ENCODE results near the gene REXO4. TPM values are rescaled to one million over a fixed set of nuclear protein-coding genes. Genes with fewer than 3 reads are reported as not detected.

The REXO4 gene
- polyA plus RNA-seq, 1 donor from 2014 or later, result 16.1 TPM

DNA sequence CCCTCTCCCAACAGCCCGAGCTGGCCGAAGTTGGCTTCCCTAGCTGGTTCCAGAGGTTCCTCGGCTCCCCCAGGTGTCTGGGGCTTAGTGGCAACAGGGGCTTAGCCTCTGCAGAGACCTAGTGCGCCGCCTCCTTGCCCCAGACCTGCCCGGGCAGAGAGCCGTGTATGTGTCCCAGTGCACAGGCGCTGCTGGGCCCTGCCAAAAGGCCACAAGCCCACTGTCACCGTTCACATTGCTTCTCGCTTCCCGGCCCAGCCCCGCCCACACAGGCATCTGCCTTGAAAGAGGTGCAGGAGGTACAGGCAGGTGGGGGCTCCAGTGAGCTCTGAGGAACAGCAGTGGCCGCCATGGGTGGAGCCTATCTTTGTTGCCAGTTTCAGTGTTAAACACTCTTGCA, 39.4 kb upstream of the REXO4 start:
- Histone ChIP-seq H3F3A (ENCODE audit: insufficient read depth, low read length, poor library complexity, severe bottlenecking) (no peaks in the 10 kb centered on the region), H3K27ac (ENCODE audit: low read length) (no peak overlapping the region), H3K9me3 (ENCODE audit: low read length) (no peaks in the 10 kb centered on the region), H4K20me1 (ENCODE audit: insufficient read depth) (no peaks in the 10 kb centered on the region), H3K9ac (ENCODE audit: low read length) (no peak overlapping the region), H3K36me3 (ENCODE audit: insufficient read depth, low read length) (no peaks in the 10 kb centered on the region), H3K4me3 (ENCODE audit: low read length) (no peak overlapping the region), H3K4me2 (ENCODE audit: low read length) (no peak overlapping the region), H2AFZ (ENCODE audit: low read depth, low read length) (no peak overlapping the region), H3K79me2 (replicated peaks; ENCODE audit: insufficient read depth, low read length) (peaks cover 18% of the 10 kb centered on the region), H3K9me2 (ENCODE audit: insufficient read depth, low read length) (no peaks in the 10 kb centered on the region), H3K27me3 (ENCODE audit: insufficient read depth, low read depth, low read length) (no peaks in the 10 kb centered on the region)
- TF ChIP-seq EZH2 (IDR thresholded peaks at IDR 0.05; ENCODE audit: borderline replicate concordance, insufficient read depth, low read length, poor library complexity, severe bottlenecking), result no peak
- no peak for TF ChIP-seq RAD21 (conservative IDR thresholded peaks at IDR 0.05)
- no peak for TF ChIP-seq POLR2AphosphoS5 (IDR thresholded peaks at IDR 0.05)
- no peak for TF ChIP-seq TAF1 (IDR thresholded peaks at IDR 0.05; ENCODE audit: low read depth)
- no peak for TF ChIP-seq MXI1 (conservative IDR thresholded peaks at IDR 0.05; ENCODE audit: poor library complexity, severe bottlenecking)
- TF ChIP-seq, protein P1, sequence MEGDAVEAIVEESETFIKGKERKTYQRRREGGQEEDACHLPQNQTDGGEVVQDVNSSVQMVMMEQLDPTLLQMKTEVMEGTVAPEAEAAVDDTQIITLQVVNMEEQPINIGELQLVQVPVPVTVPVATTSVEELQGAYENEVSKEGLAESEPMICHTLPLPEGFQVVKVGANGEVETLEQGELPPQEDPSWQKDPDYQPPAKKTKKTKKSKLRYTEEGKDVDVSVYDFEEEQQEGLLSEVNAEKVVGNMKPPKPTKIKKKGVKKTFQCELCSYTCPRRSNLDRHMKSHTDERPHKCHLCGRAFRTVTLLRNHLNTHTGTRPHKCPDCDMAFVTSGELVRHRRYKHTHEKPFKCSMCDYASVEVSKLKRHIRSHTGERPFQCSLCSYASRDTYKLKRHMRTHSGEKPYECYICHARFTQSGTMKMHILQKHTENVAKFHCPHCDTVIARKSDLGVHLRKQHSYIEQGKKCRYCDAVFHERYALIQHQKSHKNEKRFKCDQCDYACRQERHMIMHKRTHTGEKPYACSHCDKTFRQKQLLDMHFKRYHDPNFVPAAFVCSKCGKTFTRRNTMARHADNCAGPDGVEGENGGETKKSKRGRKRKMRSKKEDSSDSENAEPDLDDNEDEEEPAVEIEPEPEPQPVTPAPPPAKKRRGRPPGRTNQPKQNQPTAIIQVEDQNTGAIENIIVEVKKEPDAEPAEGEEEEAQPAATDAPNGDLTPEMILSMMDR (IDR thresholded peaks at IDR 0.05; ENCODE audit: poor library complexity, severe bottlenecking), result no peak
- no peak for TF ChIP-seq SMC3 (conservative IDR thresholded peaks at IDR 0.05; ENCODE audit: poor library complexity)
- no peak for TF ChIP-seq EP300 (conservative IDR thresholded peaks at IDR 0.05; ENCODE audit: poor library complexity, severe bottlenecking)
- TF ChIP-seq, protein P2, sequence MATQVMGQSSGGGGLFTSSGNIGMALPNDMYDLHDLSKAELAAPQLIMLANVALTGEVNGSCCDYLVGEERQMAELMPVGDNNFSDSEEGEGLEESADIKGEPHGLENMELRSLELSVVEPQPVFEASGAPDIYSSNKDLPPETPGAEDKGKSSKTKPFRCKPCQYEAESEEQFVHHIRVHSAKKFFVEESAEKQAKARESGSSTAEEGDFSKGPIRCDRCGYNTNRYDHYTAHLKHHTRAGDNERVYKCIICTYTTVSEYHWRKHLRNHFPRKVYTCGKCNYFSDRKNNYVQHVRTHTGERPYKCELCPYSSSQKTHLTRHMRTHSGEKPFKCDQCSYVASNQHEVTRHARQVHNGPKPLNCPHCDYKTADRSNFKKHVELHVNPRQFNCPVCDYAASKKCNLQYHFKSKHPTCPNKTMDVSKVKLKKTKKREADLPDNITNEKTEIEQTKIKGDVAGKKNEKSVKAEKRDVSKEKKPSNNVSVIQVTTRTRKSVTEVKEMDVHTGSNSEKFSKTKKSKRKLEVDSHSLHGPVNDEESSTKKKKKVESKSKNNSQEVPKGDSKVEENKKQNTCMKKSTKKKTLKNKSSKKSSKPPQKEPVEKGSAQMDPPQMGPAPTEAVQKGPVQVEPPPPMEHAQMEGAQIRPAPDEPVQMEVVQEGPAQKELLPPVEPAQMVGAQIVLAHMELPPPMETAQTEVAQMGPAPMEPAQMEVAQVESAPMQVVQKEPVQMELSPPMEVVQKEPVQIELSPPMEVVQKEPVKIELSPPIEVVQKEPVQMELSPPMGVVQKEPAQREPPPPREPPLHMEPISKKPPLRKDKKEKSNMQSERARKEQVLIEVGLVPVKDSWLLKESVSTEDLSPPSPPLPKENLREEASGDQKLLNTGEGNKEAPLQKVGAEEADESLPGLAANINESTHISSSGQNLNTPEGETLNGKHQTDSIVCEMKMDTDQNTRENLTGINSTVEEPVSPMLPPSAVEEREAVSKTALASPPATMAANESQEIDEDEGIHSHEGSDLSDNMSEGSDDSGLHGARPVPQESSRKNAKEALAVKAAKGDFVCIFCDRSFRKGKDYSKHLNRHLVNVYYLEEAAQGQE (IDR thresholded peaks at IDR 0.05; ENCODE audit: borderline replicate concordance), result no peak

DNA sequence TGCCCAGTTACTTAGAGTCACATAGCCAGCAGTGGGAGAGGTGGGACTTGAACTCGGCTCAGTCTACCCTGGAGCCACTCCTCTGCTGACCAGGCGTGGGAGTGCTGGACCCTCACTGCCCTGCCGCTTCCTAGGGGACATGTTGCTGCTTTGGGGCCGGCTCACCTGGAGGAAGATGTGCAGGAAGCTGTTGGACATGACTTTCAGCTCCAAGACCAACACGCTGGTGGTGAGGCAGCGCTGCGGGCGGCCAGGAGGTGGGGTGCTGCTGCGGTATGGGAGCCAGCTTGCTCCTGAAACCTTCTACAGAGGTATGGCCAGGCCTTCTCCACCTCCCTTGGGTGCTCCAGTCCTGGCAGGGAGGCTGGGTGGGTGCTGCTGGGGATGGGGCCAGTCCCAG, 38.6 kb upstream of the REXO4 start:
- Histone ChIP-seq H4K20me1 (ENCODE audit: insufficient read depth) (no peaks in the 10 kb centered on the region), H3F3A (ENCODE audit: insufficient read depth, low read length, poor library complexity, severe bottlenecking) (no peaks in the 10 kb centered on the region), H2AFZ (ENCODE audit: low read depth, low read length) (no peak overlapping the region)

More for the DNA sequence above, 38.6 kb upstream of the REXO4 start:
- no peaks in the 10 kb centered on the region for H3K9me2 ChIP-seq (ENCODE audit: insufficient read depth, low read length)
- H3K9ac ChIP-seq (ENCODE audit: low read length), result no peak overlapping the region
- H3K36me3 ChIP-seq (ENCODE audit: insufficient read depth, low read length), result no peaks in the 10 kb centered on the region
- TF ChIP-seq POLR2AphosphoS5 (IDR thresholded peaks at IDR 0.05) (no peak), EZH2 (IDR thresholded peaks at IDR 0.05; ENCODE audit: borderline replicate concordance, insufficient read depth, low read length, poor library complexity, severe bottlenecking) (no peak), RAD21 (conservative IDR thresholded peaks at IDR 0.05) (no peak), MXI1 (conservative IDR thresholded peaks at IDR 0.05; ENCODE audit: poor library complexity, severe bottlenecking) (no peak), TAF1 (IDR thresholded peaks at IDR 0.05; ENCODE audit: low read depth) (no peak), SMC3 (conservative IDR thresholded peaks at IDR 0.05; ENCODE audit: poor library complexity) (no peak), EP300 (conservative IDR thresholded peaks at IDR 0.05; ENCODE audit: poor library complexity, severe bottlenecking) (no peak)
- TF ChIP-seq, protein P1 (IDR thresholded peaks at IDR 0.05; ENCODE audit: poor library complexity, severe bottlenecking), result no peak
- TF ChIP-seq, protein P2 (IDR thresholded peaks at IDR 0.05; ENCODE audit: borderline replicate concordance), result no peak
- H3K27me3 ChIP-seq (ENCODE audit: insufficient read depth, low read depth, low read length), result no peaks in the 10 kb centered on the region
- peaks cover 10% of the 10 kb centered on the region for H3K79me2 ChIP-seq (replicated peaks; ENCODE audit: insufficient read depth, low read length)
- H3K4me3 ChIP-seq (ENCODE audit: low read length), result no peak overlapping the region
- H3K27ac ChIP-seq (ENCODE audit: low read length), result no peak overlapping the region
- no peak overlapping the region for H3K4me2 ChIP-seq (ENCODE audit: low read length)
- H3K9me3 ChIP-seq (ENCODE audit: low read length), result no peaks in the 10 kb centered on the region

All from neural cell (in vitro differentiated cells).